NCI-H2171 treated with DMSO at 0.1 percent for 48 hours (cell line): ENCODE results near the gene FASN.

Source experiments
- DNase-seq: peaks from one replicate; lab custom pipeline; 2025; lab: John Stamatoyannopoulos, UW

FASN gene

GRCh38 chr17:82076018-82076784 lies 21.8 kb downstream of the FASN start:
- no peak for DNase-seq

GRCh38 chr17:82073446-82073845 lies 24.6 kb downstream of the FASN start:
- DNase-seq, result peak; percentile 13

- no peak for DNase-seq
These were observed 25.2 kb downstream of the FASN start for GRCh38 chr17:82072827-82073226.

GRCh38 chr17:82070611-82071010 lies 27.4 kb downstream of the FASN start:
- DNase-seq, result no peak

- peak; percentile 23 for DNase-seq
These were observed 32.3 kb downstream of the FASN start, which contains the start of gene DUS1L for GRCh38 chr17:82065638-82066303. DUS1L (minus strand) TSS chr17:82065804; CDS start chr17:82065059, 745 bp downstream.

- no peak for DNase-seq
These were observed 32.8 kb downstream of the FASN start for GRCh38 chr17:82065193-82065637.

- DNase-seq, result no peak
These were observed 33.4 kb downstream of the FASN start for GRCh38 chr17:82064433-82065192.

GRCh38 chr17:82063424-82064415 lies 34.3 kb downstream of the FASN start:
- no peak for DNase-seq

GRCh38 chr17:82062984-82063368 lies 35.1 kb downstream of the FASN start:
- DNase-seq, result no peak

- no peak for DNase-seq
These were observed 35.7 kb downstream of the FASN start for GRCh38 chr17:82062076-82062983.

- no peak for DNase-seq
These were observed 36.8 kb downstream of the FASN start for GRCh38 chr17:82061047-82061925.

- no peak for DNase-seq
These were observed 37.4 kb downstream of the FASN start for GRCh38 chr17:82060614-82061013.

- DNase-seq, result no peak
These were observed 38.0 kb downstream of the FASN start for GRCh38 chr17:82060001-82060380.

- DNase-seq, result no peak
These were observed 38.6 kb downstream of the FASN start for GRCh38 chr17:82059272-82060000.

- DNase-seq, result no peak
These were observed 39.2 kb downstream of the FASN start for GRCh38 chr17:82058855-82059249.

- no peak for DNase-seq
These were observed 39.7 kb downstream of the FASN start for GRCh38 chr17:82058230-82058854.

- DNase-seq, result no peak
These were observed 41.1 kb downstream of the FASN start for GRCh38 chr17:82056729-82057621.
